ENCODE results near the gene SHROOM2.
"Not testable (repeated sequence)": the region's sequence is repeated elsewhere in the genome, so short reads cannot be mapped to it uniquely, and the experiment has no call there.

The SHROOM2 gene, protein sequence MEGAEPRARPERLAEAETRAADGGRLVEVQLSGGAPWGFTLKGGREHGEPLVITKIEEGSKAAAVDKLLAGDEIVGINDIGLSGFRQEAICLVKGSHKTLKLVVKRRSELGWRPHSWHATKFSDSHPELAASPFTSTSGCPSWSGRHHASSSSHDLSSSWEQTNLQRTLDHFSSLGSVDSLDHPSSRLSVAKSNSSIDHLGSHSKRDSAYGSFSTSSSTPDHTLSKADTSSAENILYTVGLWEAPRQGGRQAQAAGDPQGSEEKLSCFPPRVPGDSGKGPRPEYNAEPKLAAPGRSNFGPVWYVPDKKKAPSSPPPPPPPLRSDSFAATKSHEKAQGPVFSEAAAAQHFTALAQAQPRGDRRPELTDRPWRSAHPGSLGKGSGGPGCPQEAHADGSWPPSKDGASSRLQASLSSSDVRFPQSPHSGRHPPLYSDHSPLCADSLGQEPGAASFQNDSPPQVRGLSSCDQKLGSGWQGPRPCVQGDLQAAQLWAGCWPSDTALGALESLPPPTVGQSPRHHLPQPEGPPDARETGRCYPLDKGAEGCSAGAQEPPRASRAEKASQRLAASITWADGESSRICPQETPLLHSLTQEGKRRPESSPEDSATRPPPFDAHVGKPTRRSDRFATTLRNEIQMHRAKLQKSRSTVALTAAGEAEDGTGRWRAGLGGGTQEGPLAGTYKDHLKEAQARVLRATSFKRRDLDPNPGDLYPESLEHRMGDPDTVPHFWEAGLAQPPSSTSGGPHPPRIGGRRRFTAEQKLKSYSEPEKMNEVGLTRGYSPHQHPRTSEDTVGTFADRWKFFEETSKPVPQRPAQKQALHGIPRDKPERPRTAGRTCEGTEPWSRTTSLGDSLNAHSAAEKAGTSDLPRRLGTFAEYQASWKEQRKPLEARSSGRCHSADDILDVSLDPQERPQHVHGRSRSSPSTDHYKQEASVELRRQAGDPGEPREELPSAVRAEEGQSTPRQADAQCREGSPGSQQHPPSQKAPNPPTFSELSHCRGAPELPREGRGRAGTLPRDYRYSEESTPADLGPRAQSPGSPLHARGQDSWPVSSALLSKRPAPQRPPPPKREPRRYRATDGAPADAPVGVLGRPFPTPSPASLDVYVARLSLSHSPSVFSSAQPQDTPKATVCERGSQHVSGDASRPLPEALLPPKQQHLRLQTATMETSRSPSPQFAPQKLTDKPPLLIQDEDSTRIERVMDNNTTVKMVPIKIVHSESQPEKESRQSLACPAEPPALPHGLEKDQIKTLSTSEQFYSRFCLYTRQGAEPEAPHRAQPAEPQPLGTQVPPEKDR (N-terminal part only)

DNA sequence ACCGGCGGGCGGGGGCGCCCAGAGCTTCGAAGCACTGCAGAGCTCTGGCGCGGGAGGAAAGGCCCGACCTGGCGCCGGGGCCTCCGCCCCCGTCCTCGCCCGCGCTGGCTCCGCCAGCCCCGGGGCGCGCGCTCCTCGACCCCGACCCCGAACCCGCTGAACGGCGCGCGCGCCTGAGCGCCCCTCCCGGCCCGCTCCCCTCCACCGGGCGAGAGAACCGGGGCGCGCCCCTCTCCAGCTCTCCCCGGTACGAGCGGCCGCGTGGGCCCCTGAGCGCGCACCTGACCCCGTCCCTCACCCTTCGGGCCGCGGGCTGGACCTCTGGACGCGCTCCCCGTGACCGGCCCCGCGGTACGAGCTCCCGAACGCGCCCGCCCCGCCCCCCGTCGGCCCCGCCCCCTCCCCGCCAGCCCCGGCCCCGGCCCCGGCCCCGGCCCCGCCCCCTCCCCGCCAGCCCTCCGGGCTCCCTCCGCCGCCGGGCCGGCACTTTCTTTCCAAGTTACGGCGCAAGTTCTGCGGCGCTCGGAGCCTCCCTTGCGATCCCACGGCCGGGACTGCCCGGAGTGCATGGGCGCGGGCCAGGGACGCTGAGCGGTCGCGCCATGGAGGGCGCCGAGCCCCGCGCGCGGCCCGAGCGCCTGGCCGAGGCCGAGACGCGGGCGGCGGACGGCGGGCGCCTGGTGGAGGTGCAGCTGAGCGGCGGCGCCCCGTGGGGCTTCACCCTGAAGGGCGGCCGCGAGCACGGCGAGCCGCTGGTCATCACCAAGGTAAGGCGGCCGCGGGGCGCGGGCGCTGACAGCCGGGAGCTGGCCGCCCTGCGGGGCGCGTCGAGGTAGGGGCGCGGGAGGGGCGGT, at the start of gene SHROOM2:
TSS of gene SHROOM2 (plus strand) at position 486 of the 854 bp plus-strand sequence. CDS start at position 603, 117 bp downstream.
- DNase-seq (ENCODE audit: low read depth), result no peak

DNA sequence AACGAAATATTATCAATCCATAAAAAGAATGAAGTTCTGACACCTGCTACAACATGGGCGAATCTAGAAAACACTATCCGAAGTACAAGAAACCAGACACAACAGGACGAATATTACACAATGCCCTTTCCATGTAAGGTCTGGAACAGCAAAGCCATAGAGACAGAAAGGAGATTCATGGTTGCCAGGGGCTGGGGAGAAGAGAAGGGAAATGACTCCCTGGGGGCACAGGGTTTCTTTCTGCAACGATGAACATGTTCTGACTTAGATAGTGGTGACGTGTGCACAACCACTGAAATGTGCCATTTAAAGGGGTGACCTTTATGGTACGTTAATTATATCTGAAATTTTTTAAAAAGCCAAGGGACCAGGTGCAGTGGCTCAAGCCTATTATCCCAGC, 48.9 kb upstream of the SHROOM2 start:
- DNase-seq (ENCODE audit: low read depth), result no peak

DNA sequence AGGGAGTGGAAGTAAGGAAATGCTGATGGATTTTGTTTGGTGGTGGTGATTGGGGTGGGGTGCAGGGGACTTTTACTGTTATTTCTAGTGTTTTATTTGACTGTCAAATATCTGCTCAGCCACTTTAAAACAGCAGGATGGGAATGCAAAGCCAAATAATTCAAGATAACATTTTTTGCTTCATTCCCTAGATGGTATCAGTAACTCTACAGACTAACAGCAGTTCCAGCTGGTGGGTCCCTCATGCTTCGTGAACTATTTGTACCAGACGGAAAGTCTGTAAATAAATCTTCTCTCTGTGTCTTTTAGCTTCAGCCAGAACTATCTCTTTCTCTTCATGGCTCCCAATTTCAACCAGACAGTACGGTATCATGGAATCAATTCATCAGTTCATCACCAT, 48.1 kb upstream of the SHROOM2 start:
- DNase-seq (ENCODE audit: low read depth), result no peak

DNA sequence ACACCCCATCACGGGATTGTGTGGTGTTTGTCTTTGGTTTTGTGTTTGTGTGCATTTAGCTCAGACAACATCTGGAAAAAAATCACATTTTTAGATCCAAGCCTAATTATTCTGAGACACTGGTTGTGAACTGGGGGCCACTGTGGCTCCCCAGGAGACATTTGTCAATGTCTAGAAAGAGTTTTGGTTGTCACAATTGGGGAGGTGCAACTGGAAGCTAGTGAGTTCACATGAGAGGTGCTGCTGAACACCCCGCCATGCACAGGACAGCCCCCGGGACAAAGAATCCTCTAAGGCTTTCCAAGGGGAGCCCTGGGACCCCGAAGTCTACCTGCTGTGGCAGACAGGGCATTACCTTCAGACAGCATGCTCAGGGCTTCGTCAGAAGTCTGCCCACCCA, 47.1 kb upstream of the SHROOM2 start:
- DNase-seq (ENCODE audit: low read depth), result no peak

DNA sequence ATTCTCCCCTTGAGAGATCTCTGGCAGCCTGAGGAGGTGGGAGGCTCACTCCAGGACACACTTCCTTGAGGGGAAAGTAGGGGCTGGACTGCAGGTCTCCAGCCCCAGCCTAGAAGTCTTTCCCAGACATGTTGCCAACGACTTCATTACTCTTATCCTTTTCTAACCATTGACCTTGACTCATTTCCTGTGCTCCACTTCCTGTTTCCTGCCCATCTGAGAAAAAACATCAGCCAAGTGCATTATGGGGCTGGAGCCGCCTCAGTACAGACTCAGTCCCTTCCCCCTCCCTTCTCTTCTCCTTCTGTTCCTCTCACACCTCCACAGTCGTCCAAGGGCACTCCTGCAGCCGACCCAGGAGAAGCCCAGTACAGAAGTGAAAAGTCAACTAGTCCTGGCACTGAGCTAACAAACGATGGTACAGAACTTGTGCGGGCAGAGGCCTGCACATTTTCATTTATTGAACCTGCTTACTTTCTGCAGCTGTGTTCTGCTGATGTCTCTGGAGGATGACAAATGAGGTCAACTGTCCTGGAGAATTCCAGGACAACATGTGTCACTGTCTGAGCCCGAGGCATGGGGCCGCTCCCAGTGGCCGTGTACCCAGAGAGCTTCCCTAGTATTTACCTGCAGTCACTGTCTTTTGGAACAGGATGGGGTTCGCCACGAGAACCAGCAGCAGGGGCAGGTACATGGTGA, 40.7 kb upstream of the SHROOM2 start:
- DNase-seq (ENCODE audit: low read depth), result no peak

DNA sequence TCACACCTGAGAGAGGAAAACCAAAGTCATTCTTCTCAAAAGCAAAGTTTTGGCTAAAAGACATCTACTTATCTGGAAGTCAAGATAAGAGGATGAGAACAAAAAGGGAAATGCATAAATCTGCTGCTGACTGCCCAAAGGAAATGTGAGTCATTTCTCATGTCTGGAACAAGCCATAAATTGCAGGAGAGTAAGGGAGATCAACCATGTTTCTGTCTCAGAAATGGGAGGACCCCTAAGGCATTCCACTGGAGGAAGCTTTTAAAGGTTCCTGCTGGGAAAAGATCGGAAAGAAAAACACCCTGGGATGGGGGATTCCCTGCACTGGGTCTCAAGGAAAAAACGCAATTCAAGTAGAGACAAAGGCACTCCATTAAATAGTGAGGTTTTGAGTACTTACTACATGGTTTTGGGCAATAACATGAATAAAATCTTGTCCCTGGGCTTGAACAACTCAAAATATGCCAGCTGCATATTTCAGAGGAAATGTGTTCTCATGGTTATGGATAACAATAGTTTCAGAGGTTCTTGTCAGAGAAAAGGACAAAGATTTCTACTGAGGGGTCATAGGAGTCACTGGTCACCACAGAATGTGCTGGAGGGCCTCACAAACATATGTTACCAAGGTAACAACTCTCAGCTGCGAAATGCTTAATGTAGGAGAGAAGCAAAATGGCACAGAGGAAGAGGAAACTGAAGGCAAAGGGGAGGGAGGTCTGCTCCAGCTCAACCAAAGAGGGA, 39.9 kb upstream of the SHROOM2 start:
- no peak for DNase-seq (ENCODE audit: low read depth)

DNA sequence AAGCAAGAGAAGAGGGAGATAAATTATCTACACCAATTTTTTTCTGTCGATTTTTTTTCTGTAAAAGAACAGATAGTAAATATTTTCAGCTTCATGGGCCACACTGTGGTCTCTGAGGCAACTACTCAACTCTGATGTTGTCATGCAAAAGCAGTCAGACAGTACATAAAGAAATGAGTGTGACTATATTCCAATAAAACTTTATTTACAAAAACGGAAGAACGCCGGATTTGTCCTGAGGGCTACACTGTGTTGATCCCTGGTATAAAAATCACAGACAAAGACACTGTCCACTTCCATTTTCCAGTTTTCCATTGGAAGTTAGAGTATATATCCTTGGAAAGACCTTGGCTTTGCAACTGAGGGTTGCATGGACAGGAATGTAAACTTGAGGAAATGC, 38.6 kb upstream of the SHROOM2 start:
- no peak for DNase-seq (ENCODE audit: low read depth)

DNA sequence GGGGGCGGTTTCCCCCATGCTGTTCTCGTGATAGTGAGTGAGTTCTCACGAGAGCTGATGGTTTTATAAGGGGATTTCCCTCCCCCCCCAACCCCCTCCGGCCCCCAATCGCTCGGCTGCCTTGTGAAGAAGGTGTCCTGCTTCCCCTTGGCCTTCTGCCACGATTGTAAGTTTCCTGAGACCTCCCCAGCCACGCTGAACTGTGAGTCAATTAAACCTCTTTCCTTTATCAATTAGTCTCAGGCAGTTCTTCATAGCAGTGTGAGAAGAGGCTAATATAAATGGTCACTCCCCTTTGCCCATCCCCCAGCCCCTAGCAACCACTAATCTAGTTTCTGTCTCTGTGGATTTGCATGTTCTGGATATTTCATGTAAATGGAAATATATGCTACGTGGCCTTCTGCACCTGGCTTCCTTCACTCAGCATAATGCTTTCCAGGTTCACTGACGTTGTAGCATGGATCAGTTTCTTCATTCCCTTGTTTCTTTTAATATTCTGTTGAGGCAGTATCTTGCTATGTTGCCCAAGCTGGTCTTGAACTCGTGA, 37.0 kb upstream of the SHROOM2 start:
- DNase-seq (ENCODE audit: low read depth), result no peak

DNA sequence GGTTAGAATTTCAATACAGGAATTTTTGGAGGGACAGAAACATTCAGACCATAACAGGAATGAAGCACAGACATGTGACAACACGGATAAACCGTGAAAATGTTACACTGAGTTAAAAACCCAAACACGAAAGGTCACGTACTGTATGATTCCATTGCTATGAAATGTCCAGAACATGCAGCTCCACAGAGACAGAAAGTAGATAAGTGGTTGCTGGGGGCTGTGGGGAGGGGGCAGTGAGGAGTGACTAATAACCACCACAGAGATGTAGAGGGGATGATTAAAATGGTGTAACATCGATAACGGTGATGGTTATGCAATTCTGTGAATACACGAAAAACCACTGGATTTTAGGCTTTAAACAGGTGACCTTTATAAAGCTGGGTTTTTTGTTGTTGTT, 28.9 kb upstream of the SHROOM2 start:
- no peak for DNase-seq (ENCODE audit: low read depth)

DNA sequence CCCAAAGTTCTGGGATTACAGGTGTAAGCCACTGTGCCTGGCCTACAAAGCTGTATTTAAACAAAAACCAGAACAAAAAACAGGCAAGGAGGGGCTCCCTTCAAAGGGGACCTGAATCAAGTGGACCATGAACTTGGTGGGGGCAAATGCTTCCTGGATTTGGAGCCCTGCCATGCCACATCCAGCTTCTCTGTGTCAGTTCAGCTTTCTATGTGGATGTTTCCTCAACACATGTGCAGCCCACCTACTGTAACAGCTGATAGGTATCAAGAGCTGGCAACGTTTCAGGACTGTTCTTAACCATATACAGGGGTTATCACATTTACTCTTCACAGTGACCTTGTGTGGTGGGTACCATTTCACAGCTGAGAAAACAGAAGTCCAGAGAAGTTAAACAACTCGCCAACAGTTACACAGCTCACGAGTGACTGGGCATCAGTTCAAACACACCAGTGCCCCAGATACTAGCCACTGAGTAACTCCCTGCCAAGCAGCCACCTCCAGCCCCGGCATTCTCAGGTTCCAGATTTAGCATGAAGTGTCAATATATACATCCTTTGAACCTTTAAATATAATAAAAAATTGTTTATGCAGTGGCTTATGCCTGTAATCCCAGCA, 28.1 kb upstream of the SHROOM2 start:
- no peak for DNase-seq (ENCODE audit: low read depth)

DNA sequence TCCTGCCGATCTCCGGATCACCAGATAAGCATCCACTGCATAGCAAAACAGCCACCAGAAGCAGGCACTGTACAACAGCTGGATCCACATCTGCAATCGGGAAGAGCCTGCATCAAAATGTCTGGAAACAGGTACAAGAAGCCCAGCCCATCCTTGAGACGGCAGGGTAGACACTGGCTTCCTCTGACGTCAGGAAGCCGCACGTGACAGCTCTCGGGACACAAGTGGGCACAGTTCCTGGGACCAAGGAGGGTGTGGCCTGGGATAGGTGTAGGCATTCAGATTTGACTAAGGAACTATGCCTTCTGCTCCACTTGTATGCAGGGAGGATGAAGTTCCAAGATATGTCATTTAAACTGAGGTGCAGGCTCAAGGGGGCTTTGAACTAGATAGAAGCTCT, 26.9 kb upstream of the SHROOM2 start:
- no peak for DNase-seq (ENCODE audit: low read depth)

DNA sequence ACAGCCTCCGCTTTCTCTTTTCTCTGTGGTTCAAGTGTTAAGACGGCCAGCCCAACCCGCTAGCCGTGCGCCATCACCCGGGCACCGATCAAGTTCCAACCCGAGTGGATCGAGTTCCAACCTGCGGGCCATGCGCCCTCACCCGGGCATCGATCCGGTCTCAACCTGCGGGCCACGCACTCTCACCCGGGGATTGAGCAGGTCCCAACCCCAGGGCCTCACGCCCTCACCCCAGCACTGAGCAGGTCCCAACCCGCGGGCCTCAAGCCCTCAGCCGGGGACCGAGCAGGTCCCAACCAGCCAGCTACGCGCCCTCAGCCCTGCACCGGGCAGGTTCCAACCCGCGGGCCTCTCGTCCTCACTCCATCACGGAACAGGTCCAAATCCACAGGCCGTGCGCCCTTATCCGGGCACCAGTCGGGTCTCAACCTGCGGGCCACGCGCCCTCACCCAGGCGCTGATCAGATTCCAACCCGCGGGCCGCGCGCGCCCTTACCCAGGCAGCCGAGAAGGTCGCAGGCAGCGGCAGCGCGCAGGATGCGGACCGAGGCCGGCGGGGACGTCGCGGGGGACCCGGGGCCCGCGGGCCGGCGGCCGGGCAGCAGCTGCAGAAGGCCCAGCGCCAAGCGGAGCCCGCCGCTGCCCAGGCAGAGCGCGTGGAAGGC, 21.0 kb upstream of the SHROOM2 start:
- DNase-seq (ENCODE audit: low read depth), result no peak

DNA sequence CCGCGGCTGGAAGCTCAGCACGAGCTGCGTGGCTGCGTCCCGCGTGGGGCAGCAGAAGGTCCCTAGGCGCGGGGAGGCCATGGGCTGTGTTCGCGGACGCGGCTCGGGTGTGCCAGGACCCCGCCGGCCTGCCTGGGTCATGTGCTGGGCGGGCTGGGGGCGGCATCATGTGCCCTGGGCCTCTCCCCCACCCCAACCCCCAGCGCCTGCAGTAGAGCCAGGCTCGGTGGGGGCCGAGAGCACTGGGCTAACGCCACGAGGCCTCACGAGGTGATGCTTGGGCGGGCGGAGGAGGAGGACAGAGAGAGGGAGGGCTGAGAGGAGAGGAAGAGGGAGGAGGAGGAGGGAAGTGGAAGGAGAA, 20.5 kb upstream of the SHROOM2 start, which contains the start of gene GPR143:
TSS of gene GPR143 (minus strand) at position 111 of the 361 bp plus-strand sequence. CDS start at position 81, 30 bp downstream.
- no peak for DNase-seq (ENCODE audit: low read depth)

DNA sequence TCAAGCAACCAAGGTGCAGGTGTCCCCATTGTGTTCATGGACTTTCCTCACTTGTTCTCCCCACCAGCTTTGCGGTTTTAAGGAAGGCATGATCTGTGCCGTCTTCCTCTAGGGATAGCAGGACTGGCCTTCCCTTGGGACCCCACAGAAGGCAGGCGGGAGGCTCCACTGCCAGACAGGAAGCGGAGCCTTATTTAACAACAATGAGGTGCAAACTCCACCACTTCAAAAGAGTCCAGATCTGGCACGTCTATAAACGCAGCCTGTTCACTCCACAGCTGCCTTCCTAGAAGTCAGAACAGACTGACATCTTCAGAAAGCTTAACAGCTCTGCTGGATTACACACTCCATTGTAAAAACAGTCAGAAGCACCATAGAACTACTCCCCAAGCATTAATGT, 18.9 kb upstream of the SHROOM2 start:
- no peak for DNase-seq (ENCODE audit: low read depth)

DNA sequence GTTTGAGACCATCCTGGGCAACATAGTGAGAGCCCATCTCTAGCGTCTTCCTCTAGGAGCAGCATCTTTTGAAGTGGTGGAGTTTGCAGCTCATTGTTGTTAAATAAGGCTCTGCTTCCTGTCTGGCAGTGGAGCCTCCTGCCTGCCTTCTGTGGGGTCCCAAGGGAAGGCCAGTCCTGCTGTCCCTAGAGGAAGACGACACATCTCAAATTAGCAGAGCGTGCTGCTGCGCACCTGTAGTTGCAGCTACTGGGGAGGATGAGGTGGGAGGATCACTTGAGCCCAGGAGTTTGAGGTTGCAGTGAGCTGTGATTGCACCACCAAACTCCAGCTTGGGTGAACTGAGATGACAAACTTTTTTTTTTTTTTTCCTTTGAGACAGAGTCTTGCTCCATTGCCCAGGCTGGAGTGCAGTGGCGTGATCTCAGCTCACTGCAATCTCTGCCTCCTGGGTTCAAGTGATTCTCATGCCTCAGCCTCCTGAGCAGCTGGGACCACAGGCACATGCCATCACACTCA, 17.8 kb upstream of the SHROOM2 start:
- DNase-seq (ENCODE audit: low read depth), result not testable (repeated sequence)

DNA sequence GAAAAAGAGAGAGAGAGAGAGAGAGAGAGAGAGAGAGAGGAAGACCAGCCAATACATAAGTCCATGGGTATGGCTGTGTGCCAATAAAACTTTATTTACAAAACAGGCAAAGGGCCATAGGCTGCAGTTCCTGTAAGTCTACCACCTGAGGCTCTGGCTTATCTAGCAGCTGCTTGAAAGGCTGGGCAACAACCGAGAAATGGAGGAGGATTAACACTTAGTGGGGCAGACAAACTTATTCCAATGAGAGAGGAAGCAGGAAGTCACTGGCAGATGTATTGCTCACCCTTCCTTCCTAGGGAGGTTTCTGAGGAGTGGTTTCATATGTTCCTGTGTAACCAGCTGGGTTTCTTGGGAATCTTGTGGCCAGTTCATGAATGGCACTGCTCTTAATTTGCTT, 15.9 kb upstream of the SHROOM2 start:
- DNase-seq (ENCODE audit: low read depth), result no peak

DNA sequence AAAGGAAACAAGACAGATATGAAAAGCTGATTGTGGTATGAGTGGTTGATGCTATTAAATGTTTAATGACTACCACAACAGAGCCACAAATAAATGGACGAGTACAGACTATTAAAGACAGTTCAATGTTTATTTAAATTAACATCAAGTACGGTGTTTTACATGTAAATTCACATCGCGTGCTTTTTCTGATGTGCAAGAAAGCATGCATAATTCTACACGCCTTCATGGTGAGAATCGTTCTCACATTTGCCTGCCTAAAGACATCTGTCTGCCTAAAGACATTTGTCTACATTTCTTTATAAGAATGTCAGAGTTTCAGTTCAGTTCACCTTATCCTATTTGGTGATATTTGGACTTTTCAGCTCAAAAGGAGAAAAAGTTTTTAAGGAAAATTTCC, 13.3 kb upstream of the SHROOM2 start:
- no peak for DNase-seq (ENCODE audit: low read depth)

DNA sequence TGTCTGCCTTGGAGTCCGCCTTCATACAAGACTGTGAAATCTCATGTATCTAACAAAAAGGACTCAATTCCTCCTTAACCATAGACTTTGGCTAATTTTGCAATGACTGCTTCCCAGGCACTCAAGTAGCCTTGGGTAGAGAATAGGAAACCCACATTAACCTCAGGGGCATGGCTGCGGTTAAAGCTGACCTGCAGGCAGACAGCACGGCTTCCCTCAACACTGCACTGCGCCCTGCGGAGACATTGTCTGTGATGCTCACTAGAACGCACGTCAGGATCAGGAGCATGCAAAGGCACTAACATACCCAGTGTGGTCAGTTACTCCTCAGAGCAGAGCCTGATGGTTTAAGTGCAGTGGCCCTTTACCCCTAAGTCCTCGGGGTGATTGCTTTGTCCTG, 10.3 kb upstream of the SHROOM2 start:
- DNase-seq (ENCODE audit: low read depth), result no peak
